22Rv1 (cell line): ENCODE data around the gene NPTX1.

Source experiments
- CTCF ChIP-seq: fragments of 450-650 bp; IDR thresholded peaks from 2 replicates; pipeline ENCODE4 v1.5.1; 2017; ENCODE audit warnings: mild to moderate bottlenecking
- ZFX ChIP-seq: fragments of 450-650 bp; IDR thresholded peaks from 2 replicates; pipeline ENCODE4 v1.6.1; 2017; ENCODE audit warnings: antibody characterized with exemption, borderline replicate concordance

DNA sequence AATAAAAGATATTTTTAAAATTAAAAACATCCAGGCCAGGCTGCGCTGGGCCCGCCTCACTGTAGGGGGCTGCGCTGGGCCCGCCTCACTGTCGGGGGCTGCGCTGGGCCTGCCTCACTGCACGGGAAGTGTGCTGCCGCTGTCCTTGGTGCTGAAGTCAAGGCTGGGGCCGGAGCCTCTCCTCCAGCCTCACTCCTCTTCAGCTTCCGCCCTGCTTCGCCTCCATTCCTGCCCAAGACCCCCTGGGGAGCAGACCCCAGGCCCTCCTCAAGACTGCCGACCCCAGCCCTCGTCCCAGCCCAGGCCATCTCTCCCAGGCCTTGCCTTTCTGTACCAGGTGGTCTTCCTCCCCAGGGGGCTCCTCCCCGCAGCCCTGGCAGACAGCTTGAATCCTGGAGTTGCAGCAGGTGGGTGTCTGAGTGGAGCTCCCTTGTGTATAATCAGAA is 35.3 kb downstream of the NPTX1 start:
- TF ChIP-seq CTCF (no peak), ZFX (no peak)
